ENCODE measurements around the gene GFI1.
"Not testable (repeated sequence)": the region's sequence is repeated elsewhere in the genome, so short reads cannot be mapped to it uniquely, and the experiment has no call there.

GFI1 gene

GRCh38 chr1:92464588-92465255, 22.0 kb downstream of the GFI1 start:
- DNase-seq = no peak

- DNase-seq = no peak
These were observed 25.2 kb downstream of the GFI1 start for GRCh38 chr1:92461364-92462097.

- DNase-seq = no peak
These were observed 26.8 kb downstream of the GFI1 start for GRCh38 chr1:92459871-92460320.

GRCh38 chr1:92458146-92458545, 28.6 kb downstream of the GFI1 start:
- DNase-seq = no peak

- no peak for DNase-seq
These were observed 38.7 kb downstream of the GFI1 start for GRCh38 chr1:92447976-92448375.

GRCh38 chr1:92447033-92447681, 39.6 kb downstream of the GFI1 start:
- DNase-seq = no peak

GRCh38 chr1:92446546-92446945, 40.2 kb downstream of the GFI1 start:
- no peak for DNase-seq

- no peak for DNase-seq
These were observed 40.9 kb downstream of the GFI1 start for GRCh38 chr1:92445865-92446264.

GRCh38 chr1:92444351-92444750, 42.4 kb downstream of the GFI1 start:
- DNase-seq = no peak

GRCh38 chr1:92443893-92444292, 42.8 kb downstream of the GFI1 start:
- no peak for DNase-seq

- no peak for DNase-seq
These were observed 44.4 kb downstream of the GFI1 start for GRCh38 chr1:92442351-92442750.

GRCh38 chr1:92441697-92442342, 44.9 kb downstream of the GFI1 start:
- DNase-seq = no peak

- DNase-seq = no peak
These were observed 45.4 kb downstream of the GFI1 start for GRCh38 chr1:92441316-92441696.

GRCh38 chr1:92439291-92439690, 47.4 kb downstream of the GFI1 start:
- no peak for DNase-seq

- DNase-seq = not testable (repeated sequence)
These were observed 52.2 kb downstream of the GFI1 start for GRCh38 chr1:92434572-92434971.

- no peak for DNase-seq
These were observed 56.7 kb downstream of the GFI1 start for GRCh38 chr1:92430030-92430429.

- DNase-seq = no peak
These were observed 61.1 kb downstream of the GFI1 start for GRCh38 chr1:92425617-92426016.
